ENCODE results near the gene IRAK2. TPM values are rescaled to one million over a fixed set of nuclear protein-coding genes. Genes with fewer than 3 reads are reported as not detected.

IRAK2 gene
- total RNA-seq, 1 donor from 2014 or later: 2.0 TPM

- Histone ChIP-seq H3K36me3 (peaks cover 19% of the 10 kb centered on the region), H3K4me3 (no peak overlapping the region), H3K9me3 (replicated peaks) (no peaks in the 10 kb centered on the region), H3K4me1 (no peaks in the 10 kb centered on the region), H3K27ac (replicated peaks) (no peak overlapping the region), H3K27me3 (ENCODE audit: low read depth) (no peaks in the 10 kb centered on the region)
- DNase-seq: no peak
- TF ChIP-seq CTCF (IDR thresholded peaks at IDR 0.05; ENCODE audit: borderline replicate concordance): no peak
- intact Hi-C loops (cut with micrococcal nuclease): no loop called here
Observed at GRCh38 chr3:10234526-10235230, 70.0 kb downstream of the IRAK2 start.

GRCh38 chr3:10235551-10235950 lies 70.8 kb downstream of the IRAK2 start:
- no peaks in the 10 kb centered on the region for H3K9me3 ChIP-seq (replicated peaks)
- H3K27me3 ChIP-seq (ENCODE audit: low read depth): no peaks in the 10 kb centered on the region
- TF ChIP-seq CTCF (IDR thresholded peaks at IDR 0.05; ENCODE audit: borderline replicate concordance): no peak
- intact Hi-C loops (cut with micrococcal nuclease): no loop called here
- no peak overlapping the region for H3K27ac ChIP-seq (replicated peaks)
- H3K4me1 ChIP-seq: no peaks in the 10 kb centered on the region
- no peak for DNase-seq
- H3K4me3 ChIP-seq: no peak overlapping the region
- H3K36me3 ChIP-seq: peaks cover 19% of the 10 kb centered on the region

GRCh38 chr3:10238345-10239183 lies 73.8 kb downstream of the IRAK2 start:
- Histone ChIP-seq H3K4me3 (no peak overlapping the region), H3K4me1 (no peaks in the 10 kb centered on the region), H3K27ac (replicated peaks) (no peak overlapping the region), H3K9me3 (replicated peaks) (no peaks in the 10 kb centered on the region), H3K27me3 (ENCODE audit: low read depth) (no peaks in the 10 kb centered on the region), H3K36me3 (peaks cover 19% of the 10 kb centered on the region)
- no peak for TF ChIP-seq CTCF (IDR thresholded peaks at IDR 0.05; ENCODE audit: borderline replicate concordance)
- intact Hi-C loops (cut with micrococcal nuclease): no loop called here
- no peak for DNase-seq

- no peak for DNase-seq
- TF ChIP-seq CTCF (IDR thresholded peaks at IDR 0.05; ENCODE audit: borderline replicate concordance): no peak
- Histone ChIP-seq H3K4me3 (no peak overlapping the region), H3K27ac (replicated peaks) (no peak overlapping the region), H3K36me3 (peaks cover 15% of the 10 kb centered on the region), H3K27me3 (ENCODE audit: low read depth) (no peaks in the 10 kb centered on the region), H3K9me3 (replicated peaks) (peaks cover 16% of the 10 kb centered on the region), H3K4me1 (no peaks in the 10 kb centered on the region)
- intact Hi-C loops (cut with micrococcal nuclease): no loop called here
Observed at GRCh38 chr3:10240799-10241198, 76.1 kb downstream of the IRAK2 start.

- Histone ChIP-seq H3K4me3 (no peak overlapping the region), H3K9me3 (replicated peaks) (peaks cover 22% of the 10 kb centered on the region), H3K36me3 (peaks cover 10% of the 10 kb centered on the region), H3K27ac (replicated peaks) (no peak overlapping the region), H3K4me1 (peaks cover under 1% of the 10 kb centered on the region), H3K27me3 (ENCODE audit: low read depth) (no peaks in the 10 kb centered on the region)
- TF ChIP-seq CTCF (IDR thresholded peaks at IDR 0.05; ENCODE audit: borderline replicate concordance): no peak
- DNase-seq: no peak
- intact Hi-C loops (cut with micrococcal nuclease): no loop called here
Observed at GRCh38 chr3:10242182-10243065, 77.7 kb downstream of the IRAK2 start.

All from left ventricle myocardium inferior (tissue), 1 donor.